Activated CD4-positive, alpha-beta T cell treated with anti-CD3 and anti-CD28 coated beads, Interleukin-2, amount 10 ng/mL, durations not matched to agents 24 days and 14 days (primary cell): ENCODE results near the gene PCBP4. TPM values are rescaled to one million over a fixed set of nuclear protein-coding genes. Genes with fewer than 3 reads are reported as not detected.

Experiments
- DNase-seq: peaks from one replicate; pipeline ENCODE4 v3.0.0; 2022
- H3K27ac Mint-ChIP-seq: one replicate; pipeline ENCODE4 v1.8.0; 2022; ENCODE audit warnings: mild to moderate bottlenecking, mixed read lengths
- H3K27me3 Mint-ChIP-seq: one replicate; pipeline ENCODE4 v1.8.0; 2022; ENCODE audit warnings: mixed read lengths
- H3K36me3 Mint-ChIP-seq: one replicate; pipeline ENCODE4 v1.8.0; 2022; ENCODE audit warnings: low read depth, mild to moderate bottlenecking, mixed read lengths
- H3K4me1 Mint-ChIP-seq: one replicate; pipeline ENCODE4 v1.8.0; 2021; ENCODE audit warnings: mixed read lengths
- H3K4me3 Mint-ChIP-seq: one replicate; pipeline ENCODE4 v1.8.0; 2022; ENCODE audit warnings: mild to moderate bottlenecking, moderate library complexity, mixed read lengths
- H3K9me3 Mint-ChIP-seq: one replicate; pipeline ENCODE4 v1.8.0; 2021; ENCODE audit warnings: mixed read lengths
- intact Hi-C: fragments of 100-400 bp; cut with micrococcal nuclease; formaldehyde crosslinking; loops from one replicate; pipeline ENCODE4 v1.15.1; 2023
- total RNA-seq: library from RNA; stranded (reverse); gene quantifications from 2 replicates; pipeline ENCODE4 v1.2.3, GENCODE V29; 2022

PCBP4 gene
- total RNA-seq: 15.2 and 16.8 TPM in 2 replicates

GRCh38 chr3:51967384-51968169 lies at the start of gene PCBP4:
TSS of gene PCBP4 (minus strand) at chr3:51967454. CDS start at chr3:51961240, 6,214 bp downstream.
- DNase-seq: peak; percentile 85

GRCh38 chr3:52015438-52016228 lies 48.4 kb upstream of the PCBP4 start:
- H3K36me3 Mint-ChIP-seq: no peaks in the 10 kb centered on the region
- H3K9me3 Mint-ChIP-seq: no peaks in the 10 kb centered on the region
- no peak for DNase-seq
- intact Hi-C loops: no loop called here
- H3K4me3 Mint-ChIP-seq: no peak overlapping the region
- no peak overlapping the region for H3K27ac Mint-ChIP-seq
- no peaks in the 10 kb centered on the region for H3K27me3 Mint-ChIP-seq
- H3K4me1 Mint-ChIP-seq: no peaks in the 10 kb centered on the region

More at GRCh38 chr3:51967384-51968169, at the start of gene PCBP4:
- H3K9me3 Mint-ChIP-seq: no peaks in the 10 kb centered on the region
- peaks cover 3% of the 10 kb centered on the region for H3K27me3 Mint-ChIP-seq
- H3K4me1 Mint-ChIP-seq: peaks cover 11% of the 10 kb centered on the region
- peak within 1 kb of the TSS; percentile 79 for H3K27ac Mint-ChIP-seq
- intact Hi-C loops: loop anchor here (1.0 kb wide), 2 partner anchors 8 to 25 kb away; partner anchors contain the start of genes ABHD14A and PARP3
- peaks cover 2% of the 10 kb centered on the region for H3K36me3 Mint-ChIP-seq
- peak within 1 kb of the TSS; percentile 90 for H3K4me3 Mint-ChIP-seq

- no peaks in the 10 kb centered on the region for H3K36me3 Mint-ChIP-seq
- no peak overlapping the region for H3K4me3 Mint-ChIP-seq
- intact Hi-C loops: no loop called here
- H3K27ac Mint-ChIP-seq: no peak overlapping the region
- H3K9me3 Mint-ChIP-seq: no peaks in the 10 kb centered on the region
- no peaks in the 10 kb centered on the region for H3K4me1 Mint-ChIP-seq
- H3K27me3 Mint-ChIP-seq: peaks cover 3% of the 10 kb centered on the region
- no peak for DNase-seq
Measured at GRCh38 chr3:52014613-52015012, 47.4 kb upstream of the PCBP4 start.

GRCh38 chr3:52013802-52014598 lies 46.7 kb upstream of the PCBP4 start:
- peaks cover 3% of the 10 kb centered on the region for H3K27me3 Mint-ChIP-seq
- no peak overlapping the region for H3K4me3 Mint-ChIP-seq
- H3K36me3 Mint-ChIP-seq: no peaks in the 10 kb centered on the region
- H3K27ac Mint-ChIP-seq: no peak overlapping the region
- H3K4me1 Mint-ChIP-seq: no peaks in the 10 kb centered on the region
- DNase-seq: no peak
- intact Hi-C loops: no loop called here
- no peaks in the 10 kb centered on the region for H3K9me3 Mint-ChIP-seq

- Mint-ChIP-seq H3K4me3 (no peak overlapping the region), H3K27ac (no peak overlapping the region), H3K27me3 (peaks cover 3% of the 10 kb centered on the region), H3K36me3 (no peaks in the 10 kb centered on the region), H3K4me1 (no peaks in the 10 kb centered on the region), H3K9me3 (no peaks in the 10 kb centered on the region)
- DNase-seq: no peak
- intact Hi-C loops: no loop called here
Measured at GRCh38 chr3:52012699-52013098, 45.4 kb upstream of the PCBP4 start.

- H3K27ac Mint-ChIP-seq: no peak overlapping the region
- H3K36me3 Mint-ChIP-seq: no peaks in the 10 kb centered on the region
- H3K4me1 Mint-ChIP-seq: peaks cover 9% of the 10 kb centered on the region
- peaks cover 3% of the 10 kb centered on the region for H3K27me3 Mint-ChIP-seq
- H3K9me3 Mint-ChIP-seq: no peaks in the 10 kb centered on the region
- no peak overlapping the region for H3K4me3 Mint-ChIP-seq
- DNase-seq: no peak
- intact Hi-C loops: no loop called here
Measured at GRCh38 chr3:52010431-52010830, 43.2 kb upstream of the PCBP4 start.

- peaks cover 13% of the 10 kb centered on the region for H3K4me1 Mint-ChIP-seq
- H3K9me3 Mint-ChIP-seq: no peaks in the 10 kb centered on the region
- no peak overlapping the region for H3K27ac Mint-ChIP-seq
- no peak overlapping the region for H3K4me3 Mint-ChIP-seq
- DNase-seq: no peak
- no peaks in the 10 kb centered on the region for H3K36me3 Mint-ChIP-seq
- intact Hi-C loops: no loop called here
- H3K27me3 Mint-ChIP-seq: peaks cover 3% of the 10 kb centered on the region
Measured at GRCh38 chr3:52007291-52007690, 40.0 kb upstream of the PCBP4 start.

GRCh38 chr3:52006820-52007133 lies 39.5 kb upstream of the PCBP4 start:
- Mint-ChIP-seq H3K4me3 (no peak overlapping the region), H3K36me3 (no peaks in the 10 kb centered on the region), H3K4me1 (peaks cover 16% of the 10 kb centered on the region), H3K9me3 (no peaks in the 10 kb centered on the region), H3K27me3 (peaks cover 3% of the 10 kb centered on the region), H3K27ac (no peak overlapping the region)
- no peak for DNase-seq
- intact Hi-C loops: no loop called here

- intact Hi-C loops: no loop called here
- H3K27me3 Mint-ChIP-seq: peaks cover 3% of the 10 kb centered on the region
- H3K4me3 Mint-ChIP-seq: no peak overlapping the region
- H3K9me3 Mint-ChIP-seq: no peaks in the 10 kb centered on the region
- no peaks in the 10 kb centered on the region for H3K36me3 Mint-ChIP-seq
- no peak for DNase-seq
- peaks cover 16% of the 10 kb centered on the region for H3K4me1 Mint-ChIP-seq
- H3K27ac Mint-ChIP-seq: no peak overlapping the region
Measured at GRCh38 chr3:52006017-52006819, 39.0 kb upstream of the PCBP4 start.

GRCh38 chr3:52005571-52005986 lies 38.3 kb upstream of the PCBP4 start:
- Mint-ChIP-seq H3K27ac (no peak overlapping the region), H3K4me1 (peaks cover 16% of the 10 kb centered on the region), H3K9me3 (no peaks in the 10 kb centered on the region), H3K4me3 (no peak overlapping the region), H3K36me3 (no peaks in the 10 kb centered on the region), H3K27me3 (peaks cover 3% of the 10 kb centered on the region)
- intact Hi-C loops: no loop called here
- no peak for DNase-seq

- DNase-seq: no peak
- H3K27me3 Mint-ChIP-seq: peaks cover 2% of the 10 kb centered on the region
- intact Hi-C loops: no loop called here
- H3K27ac Mint-ChIP-seq: no peak overlapping the region
- H3K4me3 Mint-ChIP-seq: no peak overlapping the region
- H3K4me1 Mint-ChIP-seq: peaks cover 16% of the 10 kb centered on the region
- H3K9me3 Mint-ChIP-seq: no peaks in the 10 kb centered on the region
- H3K36me3 Mint-ChIP-seq: no peaks in the 10 kb centered on the region
Measured at GRCh38 chr3:52004906-52005395, 37.7 kb upstream of the PCBP4 start.

GRCh38 chr3:52004163-52004787 lies 37.0 kb upstream of the PCBP4 start:
- intact Hi-C loops: no loop called here
- Mint-ChIP-seq H3K9me3 (no peaks in the 10 kb centered on the region), H3K27me3 (peaks cover 7% of the 10 kb centered on the region), H3K27ac (no peak overlapping the region), H3K4me1 (peaks cover 16% of the 10 kb centered on the region), H3K36me3 (no peaks in the 10 kb centered on the region), H3K4me3 (no peak overlapping the region)
- DNase-seq: no peak

- no peak overlapping the region for H3K27ac Mint-ChIP-seq
Measured at GRCh38 chr3:52002748-52003147, 35.5 kb upstream of the PCBP4 start.

More at GRCh38 chr3:52002748-52003147, 35.5 kb upstream of the PCBP4 start:
- H3K4me1 Mint-ChIP-seq: peaks cover 16% of the 10 kb centered on the region
- no peaks in the 10 kb centered on the region for H3K9me3 Mint-ChIP-seq
- no peak overlapping the region for H3K4me3 Mint-ChIP-seq
- no peak for DNase-seq
- H3K27me3 Mint-ChIP-seq: peaks cover 15% of the 10 kb centered on the region
- intact Hi-C loops: no loop called here
- no peaks in the 10 kb centered on the region for H3K36me3 Mint-ChIP-seq
